COLO668 (cell line): ENCODE measurements around the gene BCR.

Experiments used
- DNase-seq: peaks from one replicate; lab custom pipeline; 2025; ENCODE audit not compliant: unreplicated experiment; lab: John Stamatoyannopoulos, UW

BCR gene

DNA sequence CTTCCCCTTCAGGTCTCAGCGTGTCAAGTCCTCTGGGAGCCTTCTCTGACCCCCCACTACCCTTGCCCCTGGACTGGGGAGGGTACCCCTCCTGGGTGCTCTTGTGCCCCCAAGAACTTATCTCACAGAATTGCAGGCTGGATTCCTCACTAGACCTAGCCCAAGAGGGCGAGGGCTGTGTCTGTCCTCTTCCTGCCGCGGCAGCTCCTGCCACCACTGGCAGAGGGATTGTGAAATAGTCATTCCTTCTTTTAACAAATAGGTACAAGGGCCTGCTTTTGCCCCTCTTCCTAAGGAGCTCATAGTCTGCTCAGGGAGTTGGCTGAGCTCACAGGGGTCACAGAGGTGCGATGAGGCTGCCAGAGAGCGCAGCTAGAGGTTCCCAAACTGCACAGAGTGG lies 29.5 kb upstream of the BCR start:
- no peak for DNase-seq

GRCh38 chr22:23151827-23152226 lies 28.5 kb upstream of the BCR start:
- DNase-seq = no peak

GRCh38 chr22:23152238-23153114 lies 27.8 kb upstream of the BCR start:
- no peak for DNase-seq

- no peak for DNase-seq
Observed at GRCh38 chr22:23153994-23154393, 26.3 kb upstream of the BCR start.

DNA sequence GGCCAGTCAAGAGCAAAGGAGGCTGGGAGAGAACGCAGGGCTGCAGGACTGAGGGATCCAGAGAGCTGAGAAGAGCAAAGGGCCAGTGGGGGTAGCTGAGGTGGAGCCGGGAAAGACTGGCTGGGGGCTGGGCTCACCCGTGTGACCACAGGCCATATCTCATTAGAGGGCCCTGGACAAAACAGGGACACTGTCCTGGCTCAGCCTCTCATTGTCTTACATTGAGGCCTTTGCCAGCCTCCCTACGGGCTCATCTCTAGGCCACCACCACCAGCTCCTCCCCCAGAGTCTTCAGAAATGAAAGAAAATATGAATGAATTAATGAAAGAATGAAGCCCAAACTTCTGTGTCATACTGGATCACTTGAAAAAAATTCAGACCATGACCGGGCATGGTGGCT lies 25.8 kb upstream of the BCR start:
- DNase-seq = no peak

DNA sequence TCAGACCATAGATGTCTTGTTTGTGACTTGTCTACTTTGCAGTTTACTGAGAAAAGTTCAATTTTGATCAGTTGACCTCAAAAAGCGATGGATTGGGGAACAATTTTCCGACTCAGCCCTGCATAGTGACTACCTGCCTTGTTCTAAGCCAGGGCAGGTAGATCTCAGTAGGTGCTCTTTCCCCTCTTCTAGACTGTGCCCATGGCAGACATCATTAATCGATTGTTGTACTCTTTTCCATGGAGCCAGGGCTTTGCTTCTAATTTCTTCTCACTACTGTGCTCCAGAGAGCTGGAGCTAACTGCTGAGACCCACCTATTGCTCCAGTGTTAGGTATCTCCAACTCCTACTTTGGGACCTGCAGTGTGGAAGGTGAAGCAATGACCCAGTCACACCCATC lies 25.2 kb upstream of the BCR start:
- DNase-seq = no peak

DNA sequence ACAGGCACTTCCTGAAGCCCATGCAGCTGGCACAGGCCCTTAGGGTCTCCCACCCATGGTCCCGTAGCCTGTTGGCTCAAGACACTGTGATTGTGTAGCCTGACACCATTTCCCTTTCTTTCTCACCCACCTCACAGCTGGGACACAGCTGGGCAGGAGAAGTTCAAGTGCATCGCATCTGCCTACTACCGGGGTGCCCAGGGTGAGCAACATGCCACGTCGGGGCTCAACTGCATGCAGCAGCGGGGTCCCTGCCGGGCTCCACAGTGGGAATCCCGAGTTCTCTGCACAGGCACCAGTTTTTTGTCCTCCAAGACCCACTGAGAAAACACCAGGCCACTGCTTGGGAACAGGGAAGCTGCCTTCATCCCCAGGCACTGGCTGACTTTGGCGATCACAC lies 24.5 kb upstream of the BCR start:
- no peak for DNase-seq

GRCh38 chr22:23156286-23156685 lies 24.0 kb upstream of the BCR start:
- no peak for DNase-seq

- no peak for DNase-seq
Observed at GRCh38 chr22:23157560-23158515, 22.5 kb upstream of the BCR start.

DNA sequence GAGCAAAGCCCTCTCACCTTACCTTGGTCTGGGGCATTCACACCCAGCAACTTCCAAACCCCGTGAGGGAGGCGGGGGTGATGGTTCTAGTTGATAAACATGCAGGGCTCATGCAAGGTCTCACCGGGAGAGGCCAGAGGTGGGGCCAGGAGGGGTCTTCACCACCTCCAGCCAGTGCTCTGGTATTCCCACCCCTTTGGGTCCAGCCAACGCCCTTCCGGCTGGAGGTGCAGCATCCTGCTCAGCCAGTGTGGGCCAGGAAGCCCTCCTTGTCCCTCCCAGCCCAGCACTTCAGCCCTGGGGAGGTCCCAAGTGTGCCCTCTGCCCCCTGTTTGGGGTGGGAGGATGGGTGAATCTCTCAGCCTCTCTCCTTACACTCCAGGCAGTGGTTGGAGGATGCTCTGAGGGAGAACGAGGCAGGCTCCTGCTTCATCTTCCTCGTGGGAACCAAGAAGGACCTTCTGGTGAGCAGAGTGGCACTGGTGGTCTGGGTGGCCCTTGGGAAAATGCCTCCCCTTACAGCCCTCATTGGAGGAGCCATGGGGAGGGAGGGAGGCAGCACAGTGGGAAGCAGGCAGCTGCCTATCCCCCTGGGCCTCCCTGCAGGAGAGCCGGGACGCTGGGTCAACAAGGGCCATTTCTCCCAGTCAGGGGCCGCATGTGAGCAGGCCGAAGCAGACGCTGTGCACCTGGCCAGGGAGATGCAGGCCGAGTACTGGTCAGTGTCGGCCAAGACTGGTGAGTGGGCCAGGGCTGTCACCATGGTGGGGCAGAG lies 21.6 kb upstream of the BCR start:
- no peak for DNase-seq

DNA sequence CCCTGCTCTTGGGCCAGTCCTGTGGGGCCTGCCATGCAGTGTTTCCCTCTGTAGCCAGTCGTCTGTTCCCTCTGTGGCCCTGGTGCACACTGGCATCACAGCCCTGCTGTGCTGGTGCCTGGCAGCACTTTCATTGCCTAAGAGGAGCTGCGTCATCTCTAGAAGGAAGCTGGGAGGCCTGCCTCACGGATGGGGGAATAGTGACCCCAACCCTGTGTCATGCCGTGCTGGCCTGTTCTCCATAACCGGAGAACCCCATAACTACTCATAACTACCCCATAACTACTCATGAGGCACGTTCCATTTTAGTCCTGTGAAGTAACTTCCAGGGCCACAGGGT lies 21.0 kb upstream of the BCR start:
- DNase-seq = no peak

GRCh38 chr22:23161029-23161428 lies 19.3 kb upstream of the BCR start:
- no peak for DNase-seq

DNA sequence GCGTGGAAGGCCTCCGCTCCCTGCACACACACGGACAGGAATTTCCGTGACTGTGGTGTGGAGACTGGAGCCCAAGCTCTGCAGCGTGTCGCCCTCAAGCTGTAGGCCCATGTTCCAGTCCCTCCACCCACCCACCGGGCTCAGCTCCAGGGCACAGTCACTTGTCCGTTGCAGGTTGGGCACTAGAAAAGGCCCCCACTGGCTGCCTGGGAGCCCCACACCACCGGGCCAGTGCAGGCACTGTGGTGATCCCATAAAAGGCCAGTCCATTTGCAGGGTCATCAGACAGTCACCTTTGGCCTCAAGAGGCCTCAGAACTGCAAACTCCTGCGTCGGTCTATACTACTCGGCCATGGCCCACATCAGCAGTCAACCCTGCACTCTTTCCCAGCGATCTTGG lies 18.7 kb upstream of the BCR start:
- no peak for DNase-seq

- no peak for DNase-seq
Observed at GRCh38 chr22:23163665-23164064, 16.6 kb upstream of the BCR start.

DNA sequence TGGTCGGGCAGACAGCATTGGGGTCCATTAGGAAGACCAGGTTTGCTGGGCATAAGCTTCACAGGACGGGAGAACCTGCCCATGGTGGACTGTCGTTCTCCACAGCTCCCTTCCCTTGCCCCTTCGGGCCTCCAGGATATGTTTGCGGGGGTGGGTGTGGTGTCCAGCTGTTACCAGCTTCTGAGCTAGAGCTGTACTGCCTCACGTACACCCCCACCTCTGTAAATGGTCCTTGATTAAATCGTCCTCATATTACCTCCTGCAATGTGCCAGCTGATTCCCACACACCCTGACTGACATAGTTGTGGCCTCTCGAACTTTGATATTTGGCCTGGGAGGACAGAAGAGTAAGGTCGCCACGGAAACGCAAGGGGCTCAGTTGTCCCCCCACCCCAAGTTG lies 16.2 kb upstream of the BCR start:
- no peak for DNase-seq

- no peak for DNase-seq
Observed at GRCh38 chr22:23166042-23166831, 14.1 kb upstream of the BCR start.

GRCh38 chr22:23166841-23167616 lies 13.3 kb upstream of the BCR start:
- no peak for DNase-seq

DNA sequence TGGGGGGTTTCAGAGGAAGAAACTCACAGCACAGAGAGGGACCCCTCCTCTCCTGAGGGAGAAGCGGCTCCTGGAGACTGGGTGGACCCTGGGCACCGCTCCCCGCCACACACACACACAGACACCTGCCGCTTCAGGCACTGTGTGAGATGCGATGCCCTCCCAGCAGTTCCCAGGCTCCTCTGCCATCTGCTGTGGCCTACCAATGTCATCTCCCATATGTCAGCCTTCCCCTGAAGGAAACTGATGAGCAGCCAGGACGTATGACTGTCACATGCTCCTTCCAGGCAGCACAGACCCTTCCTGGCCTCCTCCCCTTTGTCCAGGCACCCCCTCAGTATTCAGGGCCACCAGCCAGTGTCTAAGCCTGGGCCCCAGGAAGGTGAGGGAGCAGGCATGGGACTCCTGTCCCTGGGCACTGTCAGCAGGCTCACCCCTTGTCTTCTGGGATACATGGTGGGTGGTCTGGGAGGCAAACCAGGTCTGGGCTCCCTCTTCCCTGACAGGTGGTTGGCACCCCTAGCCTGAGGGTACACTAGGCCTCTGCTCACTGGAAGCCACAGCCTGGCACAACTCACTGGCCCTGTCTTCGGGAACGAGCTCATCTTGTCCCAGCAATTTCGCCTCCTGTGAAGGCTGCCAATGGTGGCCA lies 11.8 kb upstream of the BCR start:
- no peak for DNase-seq

DNA sequence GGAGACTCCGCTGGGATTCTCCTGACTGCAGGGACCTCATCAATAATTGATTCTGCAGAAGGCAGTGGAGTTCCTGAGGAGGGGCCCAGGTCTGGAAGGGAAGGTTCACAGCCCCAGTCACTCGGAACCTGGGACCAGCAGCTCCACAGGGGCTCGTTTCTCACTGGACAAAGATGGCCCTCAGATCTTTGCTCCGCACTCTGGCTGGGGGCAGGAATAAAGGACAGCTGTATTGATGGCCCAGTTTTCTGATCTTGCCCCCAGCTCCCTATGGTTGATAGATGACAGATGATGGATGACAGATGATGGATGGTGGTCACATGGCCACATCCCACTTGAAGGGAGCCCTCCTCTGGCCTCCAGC lies 11.3 kb upstream of the BCR start:
- no peak for DNase-seq
